ENCODE results near the gene PCDHA6.
"Not testable (repeated sequence)": the region's sequence is repeated elsewhere in the genome, so short reads cannot be mapped to it uniquely, and the experiment has no call there.

PCDHA6 gene, protein sequence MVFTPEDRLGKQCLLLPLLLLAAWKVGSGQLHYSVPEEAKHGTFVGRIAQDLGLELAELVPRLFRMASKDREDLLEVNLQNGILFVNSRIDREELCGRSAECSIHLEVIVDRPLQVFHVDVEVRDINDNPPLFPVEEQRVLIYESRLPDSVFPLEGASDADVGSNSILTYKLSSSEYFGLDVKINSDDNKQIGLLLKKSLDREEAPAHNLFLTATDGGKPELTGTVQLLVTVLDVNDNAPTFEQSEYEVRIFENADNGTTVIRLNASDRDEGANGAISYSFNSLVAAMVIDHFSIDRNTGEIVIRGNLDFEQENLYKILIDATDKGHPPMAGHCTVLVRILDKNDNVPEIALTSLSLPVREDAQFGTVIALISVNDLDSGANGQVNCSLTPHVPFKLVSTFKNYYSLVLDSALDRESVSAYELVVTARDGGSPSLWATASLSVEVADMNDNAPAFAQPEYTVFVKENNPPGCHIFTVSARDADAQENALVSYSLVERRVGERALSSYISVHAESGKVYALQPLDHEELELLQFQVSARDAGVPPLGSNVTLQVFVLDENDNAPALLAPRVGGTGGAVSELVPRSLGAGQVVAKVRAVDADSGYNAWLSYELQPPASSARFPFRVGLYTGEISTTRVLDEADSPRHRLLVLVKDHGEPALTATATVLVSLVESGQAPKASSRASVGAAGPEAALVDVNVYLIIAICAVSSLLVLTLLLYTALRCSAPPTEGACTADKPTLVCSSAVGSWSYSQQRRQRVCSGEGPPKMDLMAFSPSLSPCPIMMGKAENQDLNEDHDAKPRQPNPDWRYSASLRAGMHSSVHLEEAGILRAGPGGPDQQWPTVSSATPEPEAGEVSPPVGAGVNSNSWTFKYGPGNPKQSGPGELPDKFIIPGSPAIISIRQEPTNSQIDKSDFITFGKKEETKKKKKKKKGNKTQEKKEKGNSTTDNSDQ

DNA sequence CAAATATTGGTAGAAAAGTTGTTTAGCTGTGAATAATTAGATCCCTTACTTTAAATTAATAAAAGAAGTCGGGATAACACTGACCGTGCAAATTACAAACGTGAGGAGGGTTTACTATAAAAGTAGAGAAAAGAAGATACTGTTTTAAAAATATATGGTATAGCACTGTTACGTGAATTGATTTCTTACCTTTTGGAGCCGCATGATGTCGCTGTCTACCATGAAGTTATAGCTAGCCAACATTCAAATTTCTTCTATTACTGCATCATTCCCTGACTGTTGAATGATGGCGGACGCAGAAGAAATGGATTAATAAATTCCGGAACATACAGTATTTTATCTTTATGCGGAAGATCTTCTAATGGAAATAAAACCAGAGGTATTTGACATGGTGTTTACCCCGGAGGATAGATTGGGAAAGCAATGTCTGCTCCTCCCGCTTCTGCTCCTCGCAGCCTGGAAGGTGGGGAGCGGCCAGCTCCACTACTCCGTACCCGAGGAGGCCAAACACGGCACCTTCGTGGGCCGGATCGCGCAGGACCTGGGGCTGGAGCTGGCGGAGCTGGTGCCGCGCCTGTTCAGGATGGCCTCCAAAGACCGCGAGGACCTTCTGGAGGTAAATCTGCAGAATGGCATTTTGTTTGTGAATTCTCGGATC is at the start of gene PCDHA6:
Gene PCDHA6 (plus strand): TSS at position 257 of the 658 bp plus-strand sequence. CDS start 132 bp downstream, at position 389.
- DNase-seq (ENCODE audit: low read depth): no peak

DNA sequence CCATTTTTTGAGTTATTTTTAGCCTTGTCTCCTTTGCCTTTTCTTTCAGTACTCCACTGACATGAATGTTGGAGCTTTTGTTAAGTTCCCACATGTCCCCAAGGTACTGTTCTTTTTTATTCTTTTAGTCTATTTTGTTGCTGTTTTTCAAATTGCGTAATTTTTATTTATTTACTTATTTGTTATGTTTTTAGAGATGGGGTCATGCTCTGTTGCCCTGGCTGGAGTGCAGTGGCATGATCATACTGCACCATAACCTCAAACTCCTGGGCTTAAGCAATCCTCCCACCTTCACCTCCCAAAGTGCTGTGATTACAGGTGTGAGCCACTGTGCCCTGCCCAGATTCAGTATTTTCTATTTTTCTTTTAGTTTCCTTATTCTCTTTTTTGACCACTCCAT is 47.2 kb upstream of the PCDHA6 start:
- no peak for DNase-seq (ENCODE audit: low read depth)

DNA sequence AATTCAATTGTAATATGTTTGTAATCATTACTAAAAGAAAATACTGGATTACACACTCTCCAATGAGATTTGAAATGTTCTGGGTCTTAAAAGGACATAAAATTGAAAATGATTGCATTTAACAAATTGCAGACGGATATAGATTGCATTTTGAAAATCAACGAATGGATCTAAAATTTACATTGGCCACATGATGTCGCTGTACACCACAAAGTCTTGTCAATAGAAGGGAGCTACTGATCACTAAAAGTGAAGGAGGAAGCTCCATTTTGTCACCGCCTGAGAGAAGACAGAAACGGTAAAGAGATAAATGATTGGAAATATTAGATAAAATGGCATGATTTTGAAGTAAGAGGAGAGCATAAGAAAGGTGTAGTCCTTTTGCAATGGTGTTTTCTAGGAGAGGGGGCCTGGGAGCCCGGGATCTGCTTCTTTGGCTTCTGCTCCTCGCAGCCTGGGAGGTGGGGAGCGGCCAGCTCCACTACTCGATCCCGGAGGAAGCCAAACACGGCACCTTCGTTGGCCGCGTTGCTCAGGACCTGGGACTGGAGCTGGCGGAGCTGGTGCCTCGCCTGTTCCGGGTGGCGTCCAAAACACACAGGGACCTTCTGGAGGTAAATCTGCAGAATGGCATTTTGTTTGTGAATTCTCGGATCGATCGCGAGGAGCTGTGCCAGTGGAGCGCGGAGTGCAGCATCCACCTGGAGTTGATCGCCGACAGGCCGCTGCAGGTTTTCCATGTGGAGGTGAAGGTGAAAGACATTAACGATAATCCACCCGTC is 41.7 kb upstream of the PCDHA6 start, which contains the start of gene PCDHA1:
Gene PCDHA1 (plus strand): TSS at position 236 of the 782 bp plus-strand sequence.
- DNase-seq (ENCODE audit: low read depth): no peak

DNA sequence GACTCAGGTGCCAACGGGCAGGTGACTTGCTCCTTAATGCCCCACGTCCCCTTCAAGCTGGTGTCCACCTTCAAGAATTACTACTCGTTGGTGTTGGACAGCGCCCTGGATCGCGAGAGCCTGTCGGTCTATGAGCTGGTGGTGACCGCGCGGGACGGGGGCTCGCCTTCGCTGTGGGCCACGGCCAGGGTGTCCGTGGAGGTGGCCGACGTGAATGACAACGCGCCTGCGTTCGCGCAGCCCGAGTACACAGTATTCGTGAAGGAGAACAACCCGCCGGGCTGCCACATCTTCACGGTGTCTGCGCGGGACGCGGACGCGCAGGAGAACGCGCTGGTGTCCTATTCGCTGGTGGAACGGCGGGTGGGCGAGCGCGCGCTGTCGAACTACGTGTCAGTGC is 40.3 kb upstream of the PCDHA6 start:
- DNase-seq (ENCODE audit: low read depth): not testable (repeated sequence)

DNA sequence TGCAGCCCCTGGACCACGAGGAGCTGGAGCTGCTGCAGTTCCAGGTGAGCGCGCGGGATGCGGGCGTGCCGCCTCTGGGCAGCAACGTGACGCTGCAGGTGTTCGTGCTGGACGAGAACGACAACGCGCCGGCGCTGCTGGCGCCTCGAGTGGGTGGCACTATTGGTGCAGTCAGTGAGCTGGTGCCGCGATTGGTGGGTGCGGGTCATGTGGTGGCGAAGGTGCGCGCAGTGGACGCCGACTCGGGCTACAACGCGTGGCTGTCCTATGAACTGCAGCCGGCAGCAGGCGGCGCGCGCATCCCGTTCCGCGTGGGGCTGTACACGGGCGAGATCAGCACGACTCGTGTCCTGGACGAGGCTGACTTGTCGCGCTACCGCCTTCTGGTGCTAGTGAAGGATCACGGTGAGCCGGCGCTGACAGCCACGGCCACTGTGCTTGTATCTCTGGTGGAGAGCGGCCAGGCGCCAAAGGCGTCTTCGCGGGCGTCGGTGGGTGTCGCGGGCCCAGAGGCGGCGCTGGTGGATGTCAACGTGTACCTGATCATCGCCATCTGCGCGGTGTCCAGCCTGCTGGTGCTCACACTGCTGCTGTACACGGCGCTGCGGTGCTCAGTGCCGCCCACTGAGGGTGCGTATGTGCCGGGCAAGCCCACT is 39.8 kb upstream of the PCDHA6 start:
- not testable (repeated sequence) for DNase-seq (ENCODE audit: low read depth)

DNA sequence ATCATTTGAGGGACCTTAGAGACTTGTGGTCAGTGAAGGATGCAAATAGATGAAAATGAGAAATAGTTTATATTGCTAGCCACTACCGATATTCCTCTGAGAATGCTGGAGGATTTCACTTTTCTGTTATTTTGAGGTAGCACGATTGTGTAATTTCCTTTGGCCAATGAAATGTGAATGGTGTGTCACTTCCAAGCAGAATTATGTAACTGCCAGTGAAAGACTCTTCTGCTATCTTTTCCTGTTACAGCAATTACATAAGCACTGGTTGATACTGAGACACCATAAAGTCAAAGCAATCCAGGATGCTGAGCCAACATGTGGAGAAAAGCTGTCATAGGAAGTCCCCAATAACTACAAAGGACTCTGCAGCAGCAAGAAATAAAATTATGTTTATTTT is 36.7 kb upstream of the PCDHA6 start:
- no peak for DNase-seq (ENCODE audit: low read depth)

DNA sequence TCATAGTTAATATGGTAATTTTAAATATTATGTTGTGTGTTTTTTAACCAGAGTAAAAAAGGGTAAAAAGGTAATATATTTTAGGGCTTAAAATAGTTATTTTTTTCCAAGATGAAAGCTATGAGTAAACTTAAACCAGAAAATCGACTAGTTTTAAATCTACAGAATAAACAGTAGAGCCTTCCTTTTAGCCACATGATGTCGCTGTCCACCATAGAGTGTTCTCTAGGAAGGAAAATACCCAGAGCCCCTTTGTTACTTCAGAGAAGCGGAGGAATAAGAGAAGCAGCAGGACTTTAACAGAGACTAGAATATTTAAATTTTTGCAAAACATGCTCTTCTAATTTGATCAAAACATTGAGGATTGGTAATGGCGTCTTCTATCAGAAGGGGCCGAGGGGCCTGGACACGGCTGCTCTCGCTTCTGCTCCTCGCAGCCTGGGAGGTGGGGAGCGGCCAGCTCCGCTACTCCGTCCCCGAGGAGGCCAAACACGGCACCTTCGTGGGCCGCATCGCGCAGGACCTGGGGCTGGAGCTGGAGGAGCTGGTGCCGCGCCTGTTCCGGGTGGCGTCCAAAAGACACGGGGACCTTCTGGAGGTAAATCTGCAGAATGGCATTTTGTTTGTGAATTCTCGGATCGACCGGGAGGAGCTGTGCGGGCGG is 33.0 kb upstream of the PCDHA6 start, which contains the start of gene PCDHA2:
Gene PCDHA2 (plus strand): TSS at position 258 of the 664 bp plus-strand sequence.
- no peak for DNase-seq (ENCODE audit: low read depth)

DNA sequence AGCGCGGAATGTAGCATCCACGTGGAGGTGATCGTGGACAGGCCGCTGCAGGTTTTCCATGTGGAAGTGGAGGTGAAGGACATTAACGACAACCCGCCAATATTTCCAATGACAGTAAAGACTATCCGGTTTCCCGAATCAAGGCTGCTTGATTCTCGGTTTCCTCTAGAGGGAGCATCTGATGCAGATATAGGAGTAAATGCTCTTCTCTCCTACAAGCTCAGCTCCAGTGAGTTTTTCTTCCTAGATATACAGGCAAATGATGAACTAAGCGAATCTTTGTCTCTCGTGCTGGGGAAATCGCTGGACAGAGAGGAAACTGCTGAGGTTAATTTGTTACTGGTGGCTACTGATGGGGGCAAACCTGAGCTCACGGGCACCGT is 32.5 kb upstream of the PCDHA6 start:
- no peak for DNase-seq (ENCODE audit: low read depth)

DNA sequence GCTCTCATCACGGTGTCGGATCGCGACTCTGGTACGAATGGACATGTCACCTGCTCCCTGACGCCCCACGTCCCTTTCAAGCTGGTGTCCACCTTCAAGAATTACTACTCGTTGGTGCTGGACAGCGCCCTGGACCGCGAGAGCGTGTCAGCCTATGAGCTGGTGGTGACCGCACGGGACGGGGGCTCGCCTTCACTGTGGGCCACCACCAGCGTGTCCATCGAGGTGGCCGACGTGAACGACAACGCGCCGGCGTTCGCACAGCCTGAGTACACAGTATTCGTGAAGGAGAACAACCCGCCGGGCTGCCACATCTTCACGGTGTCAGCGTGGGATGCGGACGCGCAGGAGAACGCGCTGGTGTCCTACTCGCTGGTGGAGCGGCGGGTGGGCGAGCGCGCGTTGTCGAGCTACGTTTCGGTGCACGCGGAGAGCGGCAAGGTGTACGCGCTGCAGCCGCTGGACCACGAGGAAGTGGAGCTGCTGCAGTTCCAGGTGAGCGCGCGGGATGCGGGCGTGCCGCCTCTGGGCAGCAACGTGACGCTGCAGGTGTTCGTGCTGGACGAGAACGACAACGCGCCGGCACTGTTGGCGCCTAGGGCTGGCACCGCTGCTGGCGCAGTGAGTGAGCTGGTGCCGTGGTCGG is 31.6 kb upstream of the PCDHA6 start:
- DNase-seq (ENCODE audit: low read depth): not testable (repeated sequence)

DNA sequence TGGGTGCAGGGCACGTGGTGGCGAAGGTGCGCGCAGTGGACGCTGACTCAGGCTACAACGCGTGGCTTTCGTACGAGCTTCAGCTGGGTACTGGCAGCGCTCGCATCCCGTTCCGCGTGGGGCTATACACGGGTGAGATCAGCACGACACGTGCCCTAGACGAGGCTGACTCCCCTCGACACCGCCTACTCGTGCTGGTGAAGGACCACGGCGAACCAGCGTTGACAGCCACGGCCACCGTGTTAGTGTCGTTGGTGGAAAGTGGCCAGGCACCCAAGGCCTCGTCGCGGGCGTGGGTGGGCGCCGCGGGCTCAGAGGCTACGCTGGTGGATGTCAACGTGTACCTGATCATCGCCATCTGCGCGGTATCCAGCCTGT is 31.1 kb upstream of the PCDHA6 start:
- DNase-seq (ENCODE audit: low read depth): no peak

DNA sequence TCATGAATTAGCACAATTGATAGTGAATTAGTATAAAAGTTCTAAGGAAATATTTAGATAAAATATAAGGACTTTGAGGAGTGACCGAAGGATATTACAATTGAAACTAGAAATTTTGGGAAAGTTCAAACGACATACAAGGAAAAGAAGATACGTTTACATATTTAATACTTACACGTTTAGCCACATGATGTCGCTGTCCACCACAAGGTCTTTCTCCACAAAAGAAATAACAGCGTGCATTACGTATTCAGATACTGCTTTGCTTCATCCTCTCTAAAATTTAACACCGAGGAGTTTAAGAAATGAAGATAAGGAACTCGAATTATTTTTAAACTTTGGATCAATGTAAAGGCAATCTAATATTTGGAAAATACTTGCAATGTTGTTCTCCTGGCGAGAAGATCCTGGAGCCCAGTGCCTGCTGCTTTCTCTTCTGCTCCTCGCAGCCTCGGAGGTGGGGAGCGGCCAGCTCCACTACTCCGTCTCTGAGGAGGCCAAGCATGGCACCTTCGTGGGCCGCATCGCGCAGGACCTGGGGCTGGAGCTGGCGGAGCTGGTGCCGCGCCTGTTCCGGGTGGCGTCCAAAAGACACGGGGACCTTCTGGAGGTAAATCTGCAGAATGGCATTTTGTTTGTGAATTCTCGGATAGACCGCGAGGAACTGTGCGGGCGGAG is 26.8 kb upstream of the PCDHA6 start, which contains the start of gene PCDHA3:
Gene PCDHA3 (plus strand): TSS at position 242 of the 678 bp plus-strand sequence.
- no peak for DNase-seq (ENCODE audit: low read depth)

DNA sequence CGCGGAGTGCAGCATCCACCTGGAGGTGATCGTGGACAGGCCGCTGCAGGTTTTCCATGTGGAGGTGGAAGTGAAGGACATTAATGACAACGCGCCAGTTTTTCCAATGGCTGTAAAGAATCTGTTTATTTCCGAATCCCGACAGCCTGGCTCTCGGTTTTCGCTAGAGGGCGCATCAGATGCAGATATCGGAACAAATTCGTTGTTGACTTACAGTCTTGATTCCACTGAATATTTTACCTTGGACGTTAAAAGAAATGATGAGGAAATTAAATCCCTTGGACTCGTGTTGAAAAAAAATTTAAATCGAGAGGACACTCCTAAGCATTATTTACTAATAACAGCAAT is 26.3 kb upstream of the PCDHA6 start:
- no peak for DNase-seq (ENCODE audit: low read depth)

DNA sequence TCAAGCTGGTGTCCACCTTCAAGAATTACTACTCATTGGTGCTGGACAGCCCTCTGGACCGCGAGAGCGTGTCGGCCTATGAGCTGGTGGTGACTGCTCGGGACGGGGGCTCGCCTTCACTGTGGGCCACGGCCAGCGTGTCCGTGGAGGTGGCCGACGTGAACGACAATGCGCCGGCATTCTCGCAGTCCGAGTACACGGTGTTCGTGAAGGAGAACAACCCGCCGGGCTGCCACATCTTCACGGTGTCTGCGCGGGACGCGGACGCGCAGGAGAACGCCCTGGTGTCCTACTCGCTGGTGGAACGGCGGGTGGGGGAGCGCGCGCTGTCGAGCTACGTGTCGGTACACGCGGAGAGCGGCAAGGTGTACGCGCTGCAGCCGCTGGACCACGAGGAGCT is 25.4 kb upstream of the PCDHA6 start:
- not testable (repeated sequence) for DNase-seq (ENCODE audit: low read depth)

DNA sequence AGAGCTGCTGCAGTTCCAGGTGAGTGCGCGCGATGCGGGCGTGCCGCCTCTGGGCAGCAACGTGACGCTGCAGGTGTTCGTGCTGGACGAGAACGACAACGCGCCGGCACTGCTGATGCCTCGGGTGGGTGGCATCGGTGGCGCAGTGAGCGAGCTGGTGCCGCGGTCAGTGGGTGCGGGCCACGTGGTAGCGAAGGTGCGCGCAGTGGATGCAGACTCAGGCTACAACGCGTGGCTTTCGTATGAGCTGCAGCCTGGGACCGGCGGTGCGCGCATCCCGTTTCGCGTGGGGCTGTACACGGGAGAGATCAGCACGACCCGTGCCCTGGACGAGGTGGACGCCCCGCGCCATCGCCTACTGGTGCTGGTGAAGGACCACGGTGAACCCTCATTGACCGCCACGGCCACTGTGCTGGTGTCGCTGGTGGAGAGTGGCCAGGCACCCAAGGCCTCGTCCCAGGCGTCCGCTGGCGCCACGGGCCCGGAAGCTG is 24.9 kb upstream of the PCDHA6 start:
- no peak for DNase-seq (ENCODE audit: low read depth)

DNA sequence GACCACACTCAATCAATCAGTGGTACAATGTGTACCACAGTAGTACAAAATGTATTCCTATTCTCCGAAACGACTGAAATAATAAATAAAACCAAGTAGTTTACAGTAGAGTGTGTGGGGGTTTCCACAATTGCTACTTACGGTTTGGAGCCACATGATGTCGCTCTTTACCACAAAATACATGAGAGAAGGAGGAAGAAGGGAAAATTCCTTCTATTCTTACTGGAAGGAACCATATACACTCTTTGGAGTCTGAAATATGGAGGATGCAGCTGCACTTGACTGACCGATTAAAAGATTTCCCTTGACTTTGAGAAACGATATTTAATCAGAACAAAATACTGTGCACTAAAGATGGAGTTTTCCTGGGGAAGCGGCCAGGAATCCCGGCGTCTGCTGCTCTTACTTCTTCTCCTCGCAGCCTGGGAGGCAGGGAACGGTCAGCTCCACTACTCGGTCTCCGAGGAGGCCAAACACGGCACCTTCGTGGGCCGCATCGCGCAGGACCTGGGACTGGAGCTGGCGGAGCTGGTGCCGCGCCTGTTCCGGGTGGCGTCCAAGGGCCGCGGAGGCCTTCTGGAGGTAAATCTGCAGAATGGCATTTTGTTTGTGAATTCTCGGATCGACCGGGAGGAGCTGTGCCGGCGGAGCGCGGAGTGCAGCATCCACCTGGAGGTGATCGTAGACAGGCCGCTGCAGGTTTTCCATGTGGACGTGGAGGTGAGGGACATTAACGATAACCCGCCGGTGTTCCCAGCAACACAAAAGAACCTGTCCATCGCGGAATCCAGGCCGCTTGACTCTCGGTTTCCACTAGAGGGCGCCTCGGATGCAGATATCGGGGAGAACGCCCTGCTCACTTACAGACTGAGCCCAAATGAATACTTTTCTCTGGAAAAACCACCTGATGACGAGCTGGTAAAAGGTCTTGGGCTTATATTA is 20.7 kb upstream of the PCDHA6 start, which contains the start of gene PCDHA4:
Gene PCDHA4 (plus strand): TSS at position 235 of the 942 bp plus-strand sequence.
- DNase-seq (ENCODE audit: low read depth): no peak

DNA sequence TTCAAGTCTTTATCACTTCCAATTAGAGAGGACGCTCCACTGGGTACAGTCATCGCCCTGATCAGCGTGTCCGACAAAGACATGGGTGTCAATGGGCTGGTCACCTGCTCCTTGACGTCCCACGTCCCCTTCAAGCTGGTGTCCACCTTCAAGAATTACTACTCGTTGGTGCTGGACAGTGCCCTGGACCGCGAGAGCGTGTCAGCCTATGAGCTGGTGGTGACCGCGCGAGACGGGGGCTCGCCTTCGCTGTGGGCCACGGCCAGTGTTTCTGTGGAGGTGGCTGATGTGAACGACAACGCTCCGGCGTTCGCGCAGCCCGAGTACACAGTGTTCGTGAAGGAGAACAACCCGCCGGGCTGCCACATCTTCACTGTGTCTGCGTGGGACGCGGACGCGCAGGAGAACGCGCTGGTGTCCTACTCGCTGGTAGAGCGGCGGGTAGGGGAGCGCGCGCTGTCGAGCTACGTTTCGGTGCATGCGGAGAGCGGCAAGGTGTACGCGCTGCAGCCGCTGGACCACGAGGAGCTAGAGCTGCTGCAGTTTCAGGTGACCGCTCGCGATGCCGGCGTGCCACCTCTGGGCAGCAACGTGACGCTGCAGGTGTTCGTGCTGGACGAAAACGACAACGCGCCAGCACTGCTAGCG is 19.4 kb upstream of the PCDHA6 start:
- not testable (repeated sequence) for DNase-seq (ENCODE audit: low read depth)

DNA sequence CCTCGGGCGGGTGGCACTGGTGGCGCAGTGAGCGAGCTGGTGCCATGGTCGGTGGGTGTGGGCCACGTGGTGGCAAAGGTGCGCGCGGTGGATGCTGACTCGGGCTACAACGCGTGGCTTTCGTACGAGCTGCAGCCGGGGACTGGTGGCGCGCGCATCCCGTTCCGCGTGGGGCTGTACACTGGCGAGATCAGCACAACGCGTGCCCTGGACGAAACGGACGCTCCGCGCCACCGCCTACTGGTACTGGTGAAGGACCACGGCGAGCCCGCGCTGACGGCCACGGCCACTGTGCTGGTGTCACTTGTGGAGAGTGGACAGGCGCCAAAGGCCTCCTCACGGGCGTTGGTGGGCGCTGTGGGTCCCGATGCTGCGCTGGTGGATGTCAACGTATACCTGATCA is 18.9 kb upstream of the PCDHA6 start:
- DNase-seq (ENCODE audit: low read depth): no peak

Measured in HS-27A (cell line).